ENCODE results near the gene MGMT.

The MGMT gene

DNA sequence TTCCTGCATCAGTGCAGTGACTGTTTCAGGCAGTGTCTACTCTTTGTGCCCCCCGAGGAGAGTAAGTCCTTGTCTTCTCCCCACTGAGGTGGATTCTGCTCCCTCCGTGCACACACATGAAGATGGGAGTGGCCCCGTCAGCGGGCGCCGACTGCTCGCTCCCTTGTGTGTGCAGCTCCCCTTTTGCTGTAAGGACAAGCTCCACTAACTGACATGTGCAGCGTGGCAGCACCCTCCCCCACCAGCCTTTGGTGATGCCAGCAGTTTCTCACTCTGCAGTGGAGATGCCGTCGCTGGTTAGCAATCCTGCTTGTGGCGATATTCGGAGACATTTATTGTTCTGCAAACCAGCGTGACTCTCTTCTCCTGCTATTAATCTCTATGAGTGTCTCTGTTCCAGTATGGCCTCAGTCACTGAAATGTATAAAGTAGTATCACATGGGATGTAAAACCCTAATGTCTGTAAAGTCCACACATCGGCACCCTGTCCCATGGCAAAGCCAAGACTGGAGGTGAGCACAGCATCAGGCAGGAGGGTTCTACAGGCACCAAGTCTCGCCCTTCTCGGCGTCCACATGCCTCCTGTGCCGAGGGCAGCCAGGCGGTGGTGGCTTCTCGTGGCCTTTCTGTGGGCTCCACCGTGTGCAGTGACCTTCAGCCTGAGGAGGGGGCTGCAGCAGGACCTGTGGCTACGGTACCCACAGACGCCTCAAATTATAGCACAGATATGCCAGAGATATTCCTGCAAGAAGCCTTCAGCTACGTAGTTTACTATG is 294.3 kb downstream of the MGMT start:
- no peak overlapping the region for H3K27ac ChIP-seq
- TF ChIP-seq, protein P1, sequence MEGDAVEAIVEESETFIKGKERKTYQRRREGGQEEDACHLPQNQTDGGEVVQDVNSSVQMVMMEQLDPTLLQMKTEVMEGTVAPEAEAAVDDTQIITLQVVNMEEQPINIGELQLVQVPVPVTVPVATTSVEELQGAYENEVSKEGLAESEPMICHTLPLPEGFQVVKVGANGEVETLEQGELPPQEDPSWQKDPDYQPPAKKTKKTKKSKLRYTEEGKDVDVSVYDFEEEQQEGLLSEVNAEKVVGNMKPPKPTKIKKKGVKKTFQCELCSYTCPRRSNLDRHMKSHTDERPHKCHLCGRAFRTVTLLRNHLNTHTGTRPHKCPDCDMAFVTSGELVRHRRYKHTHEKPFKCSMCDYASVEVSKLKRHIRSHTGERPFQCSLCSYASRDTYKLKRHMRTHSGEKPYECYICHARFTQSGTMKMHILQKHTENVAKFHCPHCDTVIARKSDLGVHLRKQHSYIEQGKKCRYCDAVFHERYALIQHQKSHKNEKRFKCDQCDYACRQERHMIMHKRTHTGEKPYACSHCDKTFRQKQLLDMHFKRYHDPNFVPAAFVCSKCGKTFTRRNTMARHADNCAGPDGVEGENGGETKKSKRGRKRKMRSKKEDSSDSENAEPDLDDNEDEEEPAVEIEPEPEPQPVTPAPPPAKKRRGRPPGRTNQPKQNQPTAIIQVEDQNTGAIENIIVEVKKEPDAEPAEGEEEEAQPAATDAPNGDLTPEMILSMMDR (IDR thresholded peaks at IDR 0.05): no peak
- no peak for TF ChIP-seq ZFX (IDR thresholded peaks at IDR 0.05; ENCODE audit: borderline replicate concordance)

DNA sequence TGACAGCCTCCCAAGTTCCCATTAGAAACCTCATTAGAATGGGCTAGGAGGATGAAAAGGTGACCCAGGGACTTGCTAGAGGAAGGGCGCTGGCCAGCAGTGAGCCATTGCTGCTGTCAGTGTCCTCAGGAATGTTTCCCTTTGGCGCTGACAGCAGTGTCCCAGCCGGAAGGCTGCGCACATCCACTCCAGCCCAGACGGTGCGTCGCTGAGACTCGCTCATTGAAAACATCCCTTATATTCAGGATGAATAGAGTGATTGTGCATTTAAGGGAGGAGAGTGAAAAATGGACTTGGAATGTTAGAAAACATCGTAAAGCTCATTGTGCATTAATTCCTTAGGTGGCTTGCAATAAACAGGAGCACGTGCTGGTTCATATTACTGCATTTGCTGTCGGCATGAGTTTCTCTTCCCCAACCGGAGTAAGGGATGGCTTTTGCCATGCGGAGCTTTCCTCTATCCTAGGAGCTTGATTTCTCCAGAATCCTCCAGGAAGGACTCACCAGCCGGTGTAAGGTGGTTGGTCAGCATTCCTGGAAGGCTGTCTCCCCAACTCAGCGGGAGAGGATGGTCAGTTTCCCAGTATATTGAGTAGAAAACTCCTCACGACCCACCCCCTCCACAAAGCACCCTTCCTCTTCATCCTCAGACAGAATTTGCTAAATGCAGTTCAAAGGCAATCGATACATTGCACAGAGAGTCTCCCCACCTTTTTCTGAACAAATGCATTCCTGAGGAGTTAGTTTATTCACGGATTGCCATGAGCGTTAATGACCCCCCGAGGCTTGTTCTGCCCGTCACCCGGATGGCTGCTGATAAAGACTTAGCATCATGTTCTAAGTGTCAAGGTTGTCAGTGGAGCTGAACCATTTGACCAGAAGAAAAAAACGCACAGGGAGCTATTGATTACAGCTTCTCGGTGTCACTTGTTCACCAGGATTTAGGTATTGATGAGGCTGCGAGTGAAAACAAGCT is 295.2 kb downstream of the MGMT start:
- TF ChIP-seq, protein P1 (IDR thresholded peaks at IDR 0.05): no peak
- no peak for TF ChIP-seq ZFX (IDR thresholded peaks at IDR 0.05; ENCODE audit: borderline replicate concordance)
- H3K27ac ChIP-seq: no peak overlapping the region

DNA sequence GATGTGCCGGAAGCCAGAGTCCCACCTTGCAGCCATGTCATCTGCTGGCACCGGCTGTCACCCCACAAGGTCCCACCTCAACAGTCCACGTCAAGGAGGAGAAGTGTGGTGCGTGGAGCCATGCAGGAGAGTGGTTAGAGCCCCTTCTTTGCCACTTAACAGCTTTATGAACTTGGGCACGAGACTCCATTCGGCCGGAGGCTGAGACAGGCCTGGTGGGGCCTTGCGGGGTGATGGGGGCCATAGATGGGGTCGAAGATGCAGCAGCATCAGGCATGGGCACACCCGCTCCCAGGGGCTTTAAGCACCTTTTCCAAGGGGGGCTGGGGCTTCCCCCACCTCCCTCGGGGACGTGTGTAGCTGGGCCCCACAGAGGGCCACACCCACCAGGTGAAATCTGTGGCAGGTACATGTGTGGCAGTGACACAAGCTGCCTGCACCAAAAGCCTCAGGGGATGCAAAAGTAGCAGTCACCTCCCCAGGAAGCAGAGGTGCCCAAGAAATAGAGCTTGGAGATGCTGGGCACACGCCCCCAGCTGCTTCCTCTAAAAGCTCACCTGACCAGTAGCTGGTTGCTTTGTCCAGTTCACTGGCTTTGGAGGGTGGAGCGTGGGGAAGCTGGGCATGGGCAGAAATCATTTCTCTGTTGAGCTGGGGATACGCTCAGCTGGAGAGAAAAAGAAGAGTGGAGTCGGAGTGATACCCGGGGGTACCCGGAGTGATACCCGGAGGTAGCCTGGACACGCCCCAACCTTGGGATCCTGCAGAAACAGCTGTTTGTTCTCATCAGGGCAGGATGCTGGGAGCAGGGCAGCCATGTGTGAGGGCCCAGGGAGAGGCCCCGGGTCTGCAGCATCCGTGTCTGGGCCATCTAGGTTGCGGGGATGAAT is 297.2 kb downstream of the MGMT start:
- TF ChIP-seq, protein P1 (IDR thresholded peaks at IDR 0.05): no peak
- TF ChIP-seq ZFX (IDR thresholded peaks at IDR 0.05; ENCODE audit: borderline replicate concordance): no peak
- no peak overlapping the region for H3K27ac ChIP-seq

DNA sequence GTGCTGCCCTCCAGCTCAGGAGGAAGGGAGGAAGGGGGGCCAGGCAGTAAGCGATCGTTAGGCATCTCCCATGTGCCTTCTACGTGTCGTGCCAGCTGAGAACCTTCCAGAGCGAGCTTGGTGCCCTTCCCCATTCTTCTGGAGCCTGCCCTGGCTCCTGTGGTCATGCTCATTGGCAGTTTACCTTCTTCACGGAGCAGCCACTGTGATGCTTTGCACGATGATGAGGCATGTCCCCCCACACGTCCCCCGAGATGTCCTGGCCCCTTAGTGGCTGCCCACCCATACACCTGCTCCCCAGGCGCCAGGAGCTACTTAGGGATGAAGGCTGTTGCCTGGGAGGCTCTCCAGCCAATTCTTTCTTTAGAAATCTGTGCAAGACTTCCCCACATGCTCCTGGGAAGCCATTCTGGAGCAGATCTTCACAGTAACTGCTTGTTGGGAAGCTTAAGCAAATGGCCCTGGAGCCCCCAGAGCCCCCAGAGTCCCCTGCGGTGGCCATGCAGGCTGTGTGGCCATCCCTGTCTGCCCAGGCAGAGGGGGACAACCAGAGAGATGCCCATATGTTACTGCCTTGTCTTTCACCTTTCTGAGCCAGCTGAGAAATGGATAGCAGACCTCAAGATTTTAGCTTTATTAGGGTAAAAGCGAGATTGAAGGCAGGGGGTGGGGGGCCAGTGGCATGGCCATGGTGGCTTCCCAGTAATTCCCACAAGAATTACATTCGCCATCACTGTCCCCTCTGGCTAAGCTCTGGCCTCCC is 298.0 kb downstream of the MGMT start:
- TF ChIP-seq, protein P1 (IDR thresholded peaks at IDR 0.05): no peak
- TF ChIP-seq ZFX (IDR thresholded peaks at IDR 0.05; ENCODE audit: borderline replicate concordance): no peak
- no peak overlapping the region for H3K27ac ChIP-seq

DNA sequence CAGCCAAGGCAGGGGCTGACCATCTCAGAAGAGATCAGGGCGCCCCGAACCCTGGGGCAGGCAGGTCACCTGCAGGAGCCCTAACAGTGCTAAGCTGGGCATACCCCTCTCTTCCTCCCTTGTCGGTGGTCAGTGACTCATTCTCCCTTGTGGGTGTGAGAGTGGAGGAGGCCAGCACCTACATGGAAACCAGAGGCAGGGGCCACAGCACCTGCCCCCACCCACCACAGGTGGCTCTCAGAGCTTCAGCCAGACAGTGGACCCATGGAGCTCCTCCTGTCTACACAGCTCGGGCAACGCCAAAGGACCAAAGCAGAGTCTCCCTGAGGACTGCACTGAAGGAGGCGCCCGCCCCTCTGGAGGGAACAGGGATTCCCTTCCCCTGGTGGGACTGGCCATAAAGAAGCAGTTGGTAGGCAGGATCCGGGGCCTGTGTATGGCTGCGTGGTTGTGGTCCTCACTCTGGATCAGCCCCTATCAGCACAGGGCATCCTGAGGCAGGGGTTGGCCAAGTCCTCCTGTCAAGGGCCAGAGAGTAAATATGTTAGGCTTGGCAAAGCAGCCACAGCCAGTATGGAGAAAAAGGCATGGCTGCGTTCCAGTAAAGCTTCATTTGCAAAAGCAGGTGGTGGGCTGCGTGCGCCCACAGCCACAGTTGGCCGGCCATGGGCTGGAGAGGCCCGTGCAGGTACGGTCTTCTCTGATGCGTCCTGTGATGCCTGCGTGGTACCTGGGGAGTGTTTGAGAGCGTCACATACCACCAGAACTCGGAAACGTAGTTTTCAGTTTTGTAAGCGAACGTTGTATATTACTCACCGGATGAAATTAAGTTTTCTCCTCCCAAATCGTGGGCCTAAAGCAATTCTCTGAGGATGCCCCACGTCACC is 298.9 kb downstream of the MGMT start:
- TF ChIP-seq, protein P1 (IDR thresholded peaks at IDR 0.05): no peak
- no peak for TF ChIP-seq ZFX (IDR thresholded peaks at IDR 0.05; ENCODE audit: borderline replicate concordance)
- no peak overlapping the region for H3K27ac ChIP-seq

All from 22Rv1 (cell line).